HEK293 (cell line): ENCODE results near the gene LIN9.

Experiments
- CTCF ChIP-seq: fragments of 450-650 bp; formaldehyde crosslinking; IDR thresholded peaks from 2 replicates; pipeline ENCODE4 v1.5.1; 2016; ENCODE audit warnings: missing biosample characterization, missing genetic modification characterization
- REST ChIP-seq: fragments of 450-650 bp; formaldehyde crosslinking; IDR thresholded peaks from 2 replicates; pipeline ENCODE4 v1.5.1; 2016; ENCODE audit warnings: missing biosample characterization, missing genetic modification characterization

GRCh38 chr1:226327761-226328162, 18.8 kb upstream of the LIN9 start:
- no peak for TF ChIP-seq CTCF (tag by site-specific recombination)
- TF ChIP-seq REST = no peak
